Sigmoid colon (tissue), 4 donors: Measurements from ENCODE around the gene STIM2.
A peak's percentile ranks its signal among the peaks of the same experiment; 100 is the strongest.

Source experiments
- CTCF ChIP-seq, 4 experiments: fragments of 450-650 bp in 3 of 4; fragments of 200-600 bp in 1 of 4; IDR thresholded peaks; one replicate each; pipeline ENCODE4 v1.5.1; 2016 to 2019; ENCODE audit warnings: antibody characterized with exemption in 4 of 4, mild to moderate bottlenecking in 3 of 4, moderate library complexity in 2 of 4
- EP300 ChIP-seq, 4 donors: sonication (generic); formaldehyde crosslinking; IDR thresholded peaks; one replicate each; pipeline ENCODE4 v1.6.1; 2017; ENCODE audit warnings: antibody characterized with exemption in 4 of 4
- POLR2A ChIP-seq, 2 donors: fragments of 450-650 bp; IDR thresholded peaks; one replicate each; pipeline ENCODE4 v1.6.1; 2016; ENCODE audit warnings: antibody characterized with exemption in 2 of 2, mild to moderate bottlenecking in 2 of 2, moderate library complexity in 2 of 2
- POLR2AphosphoS5 ChIP-seq, 4 donors: sonication (generic); formaldehyde crosslinking; IDR thresholded peaks; one replicate each; pipeline ENCODE4 v1.6.1; 2017; ENCODE audit warnings: antibody characterized with exemption in 4 of 4

- TF ChIP-seq CTCF (IDR thresholded peaks at IDR 0.05) = peak in 2 of 4 experiments; percentile 29 to 37
- peak; percentile 46 to 77 for TF ChIP-seq POLR2A (IDR thresholded peaks at IDR 0.05)
- peak; percentile 85 to 96 (median 90) for TF ChIP-seq POLR2AphosphoS5 (IDR thresholded peaks at IDR 0.05)
- TF ChIP-seq EP300 (IDR thresholded peaks at IDR 0.05) = no peak
These were observed at the start of gene STIM2 for GRCh38 chr4:26860157-26860921.
